ENCODE measurements around the gene DCAF10. TPM values are rescaled to one million over a fixed set of nuclear protein-coding genes. Genes with fewer than 3 reads are reported as not detected.

The DCAF10 gene
- total and polyA plus RNA-seq, 2 of the 13 experiments (the other 11 are each of a cell fraction or from before 2014, with no cell fraction given) = 9.2 to 20.3 TPM

- TF ChIP-seq HNF1B (CRISPR knock-in tag; IDR thresholded peaks at IDR 0.05) (peak; percentile 39; the same call in 1 of the 2 replicates), ZNF720 (CRISPR knock-in tag; IDR thresholded peaks at IDR 0.05) (no peak), ZC3H13 (CRISPR knock-in tag; IDR thresholded peaks at IDR 0.05) (no peak; the same call in 1 of the 2 replicates), AGO2 (optimal IDR thresholded peaks at IDR 0.05; ENCODE audit: low read depth, low read length) (peak; percentile 48), SALL2 (CRISPR knock-in tag; IDR thresholded peaks at IDR 0.05) (no peak), ZBTB2 (CRISPR knock-in tag; IDR thresholded peaks at IDR 0.05; ENCODE audit: low read depth) (0 out of 2 replicates have a peak, but pooled peaks have one; percentile 16), ZNF343 (CRISPR knock-in tag; IDR thresholded peaks at IDR 0.05) (no peak), RAD21 (CRISPR knock-in tag; IDR thresholded peaks at IDR 0.05) (peak; percentile 10; the same call in 1 of the 2 replicates)
- TF ChIP-seq, protein P1, sequence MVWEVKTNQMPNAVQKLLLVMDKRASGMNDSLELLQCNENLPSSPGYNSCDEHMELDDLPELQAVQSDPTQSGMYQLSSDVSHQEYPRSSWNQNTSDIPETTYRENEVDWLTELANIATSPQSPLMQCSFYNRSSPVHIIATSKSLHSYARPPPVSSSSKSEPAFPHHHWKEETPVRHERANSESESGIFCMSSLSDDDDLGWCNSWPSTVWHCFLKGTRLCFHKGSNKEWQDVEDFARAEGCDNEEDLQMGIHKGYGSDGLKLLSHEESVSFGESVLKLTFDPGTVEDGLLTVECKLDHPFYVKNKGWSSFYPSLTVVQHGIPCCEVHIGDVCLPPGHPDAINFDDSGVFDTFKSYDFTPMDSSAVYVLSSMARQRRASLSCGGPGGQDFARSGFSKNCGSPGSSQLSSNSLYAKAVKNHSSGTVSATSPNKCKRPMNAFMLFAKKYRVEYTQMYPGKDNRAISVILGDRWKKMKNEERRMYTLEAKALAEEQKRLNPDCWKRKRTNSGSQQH (CRISPR knock-in tag; IDR thresholded peaks at IDR 0.05; ENCODE audit: low read depth) = peak; percentile 77; the same call in 1 of the 2 replicates
- TF ChIP-seq, protein P2, sequence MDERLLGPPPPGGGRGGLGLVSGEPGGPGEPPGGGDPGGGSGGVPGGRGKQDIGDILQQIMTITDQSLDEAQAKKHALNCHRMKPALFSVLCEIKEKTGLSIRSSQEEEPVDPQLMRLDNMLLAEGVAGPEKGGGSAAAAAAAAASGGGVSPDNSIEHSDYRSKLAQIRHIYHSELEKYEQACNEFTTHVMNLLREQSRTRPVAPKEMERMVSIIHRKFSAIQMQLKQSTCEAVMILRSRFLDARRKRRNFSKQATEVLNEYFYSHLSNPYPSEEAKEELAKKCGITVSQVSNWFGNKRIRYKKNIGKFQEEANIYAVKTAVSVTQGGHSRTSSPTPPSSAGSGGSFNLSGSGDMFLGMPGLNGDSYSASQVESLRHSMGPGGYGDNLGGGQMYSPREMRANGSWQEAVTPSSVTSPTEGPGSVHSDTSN (CRISPR knock-in tag; IDR thresholded peaks at IDR 0.05) = no peak
Observed at GRCh38 chr9:37801287-37801850, 772 bp downstream of the DCAF10 start (continued).

Data from HepG2 (cell line).